ENCODE data around the gene ACTBL2.

- TF ChIP-seq CTCF (IDR thresholded peaks at IDR 0.05) (no peak), POLR2A (IDR thresholded peaks at IDR 0.05) (no peak)
These were observed 8.9 kb upstream of the ACTBL2 start for GRCh38 chr5:57491369-57491965.
